IMR-90 (cell line): ENCODE data around the gene THEM5. TPM values are rescaled to one million over a fixed set of nuclear protein-coding genes. Genes with fewer than 3 reads are reported as not detected.

Source experiments
- ATAC-seq: fragments of 200-7000 bp; cut with Tn5 transposase; 2 replicates; pipeline ENCODE4 v1.9.1; 2020; ENCODE audit warnings: low read depth, mild to moderate bottlenecking, moderate library complexity
- BruUV-seq: library from RNA; stranded (reverse); fragments of 400-500 nt; replicated peaks from 2 replicates; lab custom pipeline; 2021; lab: Mats Ljungman, UMichigan
- CTCF ChIA-PET: fragments of 300-600 bp; formaldehyde crosslinking; extraction: SDS; loops from one replicate; lab custom pipeline; 2021; ENCODE audit warnings: antibody characterized with exemption; lab: Yijun Ruan, JAX
- POLR2A ChIA-PET: fragments of 300-600 bp; sonication (Branson Sonifier 250); formaldehyde crosslinking; loops from one replicate; lab custom pipeline; 2022; ENCODE audit warnings: antibody characterized with exemption; ENCODE audit not compliant: unreplicated experiment; lab: Charles Lee
- DNase-seq: peaks from one replicate; pipeline ENCODE4 v3.0.0; 2013
- H2AFZ ChIP-seq: replicated peaks from 2 replicates; pipeline ENCODE3; 2013; ENCODE audit warnings: low read length, mild to moderate bottlenecking; ENCODE audit not compliant: poor library complexity
- H2AK5ac ChIP-seq: 2 replicates; pipeline ENCODE4 v1.6.1; 2013; ENCODE audit warnings: low read depth, low read length, inconsistent platforms
- H2AK9ac ChIP-seq: replicated peaks from 2 replicates; pipeline ENCODE3; 2013; ENCODE audit warnings: mild to moderate bottlenecking, low read depth, low read length, moderate library complexity; ENCODE audit not compliant: poor library complexity
- H2BK120ac ChIP-seq: 2 replicates; pipeline ENCODE4 v1.6.1; 2013; ENCODE audit warnings: low read depth, low read length, inconsistent platforms
- H2BK15ac ChIP-seq: 3 replicates; pipeline ENCODE4 v1.6.1; 2013; ENCODE audit warnings: low read depth, low read length, inconsistent platforms
- H2BK20ac ChIP-seq: 2 replicates; pipeline ENCODE4 v1.6.1; 2013; ENCODE audit warnings: low read depth, mild to moderate bottlenecking, inconsistent platforms, low read length, moderate library complexity
- H2BK5ac ChIP-seq: 2 replicates; pipeline ENCODE4 v1.6.1; 2013; ENCODE audit warnings: mild to moderate bottlenecking, low read depth, low read length, inconsistent platforms; ENCODE audit not compliant: poor library complexity, severe bottlenecking
- H3K14ac ChIP-seq: replicated peaks from 2 replicates; pipeline ENCODE4 v1.6.1; 2013; ENCODE audit warnings: low read depth, low read length, inconsistent platforms
- H3K18ac ChIP-seq: 2 replicates; pipeline ENCODE4 v1.6.1; 2013; ENCODE audit warnings: low read depth, low read length, control low read depth
- H3K23ac ChIP-seq: 2 replicates; pipeline ENCODE4 v1.6.1; 2013; ENCODE audit warnings: low read depth, low read length, inconsistent platforms
- H3K27ac ChIP-seq: 2 replicates; pipeline ENCODE4 v1.5.1; 2013; ENCODE audit warnings: mild to moderate bottlenecking, control low read depth, low read length; ENCODE audit not compliant: insufficient read depth
- H3K27me3 ChIP-seq: 2 replicates; pipeline ENCODE4 v1.6.1; 2013; ENCODE audit warnings: low read length; ENCODE audit not compliant: control insufficient read depth, insufficient read depth
- H3K36me3 ChIP-seq: 2 replicates; pipeline ENCODE4 v1.6.1; 2013; ENCODE audit warnings: low read length, mixed read lengths; ENCODE audit not compliant: control insufficient read depth, insufficient read depth
- H3K4ac ChIP-seq: 2 replicates; pipeline ENCODE4 v1.6.1; 2013; ENCODE audit warnings: low read depth, low read length, inconsistent platforms
- H3K4me1 ChIP-seq: 2 replicates; pipeline ENCODE4 v1.6.1; 2013; ENCODE audit warnings: low read length, mixed read lengths; ENCODE audit not compliant: control insufficient read depth, insufficient read depth
- H3K4me2 ChIP-seq: 2 replicates; pipeline ENCODE4 v1.6.1; 2013; ENCODE audit warnings: low read depth, mild to moderate bottlenecking, control low read depth, low read length, moderate library complexity
- H3K4me3 ChIP-seq: 2 replicates; pipeline ENCODE4 v1.5.1; 2013; ENCODE audit warnings: low read depth, mild to moderate bottlenecking, control low read depth, low read length, moderate library complexity; ENCODE audit not compliant: insufficient read depth
- H3K56ac ChIP-seq: 2 replicates; pipeline ENCODE4 v1.6.1; 2013; ENCODE audit warnings: low read length, inconsistent platforms; ENCODE audit not compliant: insufficient read depth; ENCODE audit errors: extremely low read depth
- H3K79me1 ChIP-seq, 2 experiments: 2 replicates each; pipeline ENCODE4 v1.6.1; 2013; ENCODE audit warnings: low read length in 2 of 2, inconsistent platforms in 1 of 2, low read depth in 1 of 2
- H3K9ac ChIP-seq: 2 replicates; pipeline ENCODE4 v1.6.1; 2013; ENCODE audit warnings: low read depth, low read length, control low read depth
- H3K9me1 ChIP-seq: 2 replicates; pipeline ENCODE4 v1.6.1; 2013; ENCODE audit warnings: low read length, inconsistent platforms; ENCODE audit not compliant: insufficient read depth
- H3K9me3 ChIP-seq: 2 replicates; pipeline ENCODE4 v1.6.1; 2013; ENCODE audit warnings: low read length; ENCODE audit not compliant: control insufficient read depth, insufficient read depth
- H4K20me1 ChIP-seq: 2 replicates; pipeline ENCODE4 v1.6.1; 2013; ENCODE audit warnings: low read length, inconsistent platforms; ENCODE audit not compliant: insufficient read depth
- H4K5ac ChIP-seq: 2 replicates; pipeline ENCODE4 v1.6.1; 2013; ENCODE audit warnings: mild to moderate bottlenecking, low read depth, low read length, control low read depth
- H4K8ac ChIP-seq, 2 experiments: 2 replicates each; pipeline ENCODE4 v1.6.1; 2013; ENCODE audit warnings: low read depth in 2 of 2, low read length in 2 of 2, control low read depth in 1 of 2, inconsistent platforms in 1 of 2
- H4K91ac ChIP-seq: 2 replicates; pipeline ENCODE4 v1.6.1; 2013; ENCODE audit warnings: low read depth, low read length, inconsistent platforms; ENCODE audit not compliant: insufficient read depth
- BHLHE40 ChIP-seq: fragments of 150-350 bp; IDR thresholded peaks from 2 replicates; pipeline ENCODE4 v1.6.1; 2016; ENCODE audit warnings: mild to moderate bottlenecking, low read depth, low read length
- CEBPB ChIP-seq: IDR thresholded peaks from 2 replicates; pipeline ENCODE4 v1.6.1; 2012; ENCODE audit warnings: low read depth, low read length, improper control_type of control experiment
- CHD1 ChIP-seq: IDR thresholded peaks from 2 replicates; pipeline ENCODE4 v1.6.1; 2012; ENCODE audit warnings: low read depth, low read length, improper control_type of control experiment
- FOS ChIP-seq: fragments of 150-350 bp; IDR thresholded peaks from 2 replicates; pipeline ENCODE4 v1.6.1; 2016; ENCODE audit warnings: low read depth, low read length
- MAFK ChIP-seq: IDR thresholded peaks from 2 replicates; pipeline ENCODE4 v1.6.1; 2012; ENCODE audit warnings: low read depth, low read length, improper control_type of control experiment
- MAZ ChIP-seq: IDR thresholded peaks from 2 replicates; pipeline ENCODE4 v1.6.1; 2012; ENCODE audit warnings: low read depth, mild to moderate bottlenecking, low read length, improper control_type of control experiment, moderate library complexity, borderline replicate concordance
- MXI1 ChIP-seq: IDR thresholded peaks from 2 replicates; pipeline ENCODE4 v1.6.1; 2012; ENCODE audit warnings: low read depth, mild to moderate bottlenecking, low read length, moderate library complexity, borderline replicate concordance
- NFE2L2 ChIP-seq: fragments of 150-350 bp; IDR thresholded peaks from 2 replicates; pipeline ENCODE4 v1.6.1; 2016; ENCODE audit warnings: low read depth, mild to moderate bottlenecking, low read length
- POLR2A ChIP-seq: IDR thresholded peaks from 2 replicates; pipeline ENCODE4 v1.6.1; 2012; ENCODE audit warnings: mild to moderate bottlenecking, low read depth, low read length
- RAD21 ChIP-seq: IDR thresholded peaks from 2 replicates; pipeline ENCODE4 v1.6.1; 2012; ENCODE audit warnings: low read length, improper control_type of control experiment
- RCOR1 ChIP-seq: IDR thresholded peaks from 2 replicates; pipeline ENCODE4 v1.6.1; 2012; ENCODE audit warnings: mild to moderate bottlenecking, low read length, improper control_type of control experiment; ENCODE audit not compliant: insufficient replicate concordance
- RFX5 ChIP-seq: IDR thresholded peaks from 2 replicates; pipeline ENCODE4 v1.8.0; 2012; ENCODE audit warnings: low read depth, mild to moderate bottlenecking, low read length, moderate library complexity
- SMC3 ChIP-seq: fragments of 150-350 bp; IDR thresholded peaks from 2 replicates; pipeline ENCODE4 v1.6.1; 2016; ENCODE audit warnings: low read depth, mild to moderate bottlenecking, antibody characterized with exemption, low read length, moderate library complexity
- WGBS, 2 experiments: methylation state at CpG; one replicate each; pipeline versions ENCODE4 v1.1.5 to v1.1.7; 2013; ENCODE audit warnings: missing lambda C conversion rate in 2 of 2; ENCODE audit not compliant: insufficient read length in 1 of 2; ENCODE audit errors: extremely low coverage in 2 of 2; 5-methylcytosine and 5-hydroxymethylcytosine counted together
- dilution Hi-C: fragments of 300-500 bp; cut with HindIII; formaldehyde crosslinking; loops from one replicate; pipeline ENCODE4 v1.14.3; 2018; ENCODE audit warnings: low sequenced_read_pairs; ENCODE audit not compliant: unreplicated experiment
- in situ Hi-C: fragments of 300-500 bp; cut with MboI; formaldehyde crosslinking; loops from 3 replicates; pipeline ENCODE4 v1.14.3; 2019; ENCODE audit warnings: low sequenced_read_pairs, inconsistent platforms, mixed read lengths
- intact Hi-C: fragments of 100-400 bp; cut with micrococcal nuclease; formaldehyde crosslinking; loops from 2 replicates; pipeline ENCODE4 v1.10.0; 2022
- polyA plus RNA-seq, 3 experiments: library from polyadenylated mRNA; depleted of rRNA; stranded (reverse); fragments of >200 nt; gene quantifications; 2 replicates each; pipeline ENCODE4 v1.2.3, GENCODE V29; 2012; ENCODE audit warnings: low replicate concordance in 1 of 3
- total RNA-seq: library from RNA; depleted of rRNA; stranded (reverse); fragments of >200 nt; gene quantifications from 2 replicates; pipeline ENCODE4 v1.2.3, GENCODE V29; 2012
- TF ChIP-seq, protein P1 (sequence below): fragments of 150-350 bp; IDR thresholded peaks from 2 replicates; pipeline ENCODE4 v1.6.1; 2016; ENCODE audit warnings: low read depth, mild to moderate bottlenecking, low read length, moderate library complexity, borderline replicate concordance
- TF ChIP-seq, protein P2 (sequence below): fragments of 150-350 bp; IDR thresholded peaks from 2 replicates; pipeline ENCODE4 v1.6.1; 2017; ENCODE audit warnings: mild to moderate bottlenecking, antibody characterized with exemption, low read length, low read depth
- TF ChIP-seq, protein P3 (sequence below): conservative IDR thresholded peaks from 2 replicates; pipeline ENCODE4 v1.5.1; 2012; ENCODE audit warnings: mild to moderate bottlenecking, low read depth, low read length, improper control_type of control experiment

THEM5 gene
- total and polyA plus RNA-seq, 2 of the 4 experiments (the other 2 are of a cell fraction), result not detected

DNA sequence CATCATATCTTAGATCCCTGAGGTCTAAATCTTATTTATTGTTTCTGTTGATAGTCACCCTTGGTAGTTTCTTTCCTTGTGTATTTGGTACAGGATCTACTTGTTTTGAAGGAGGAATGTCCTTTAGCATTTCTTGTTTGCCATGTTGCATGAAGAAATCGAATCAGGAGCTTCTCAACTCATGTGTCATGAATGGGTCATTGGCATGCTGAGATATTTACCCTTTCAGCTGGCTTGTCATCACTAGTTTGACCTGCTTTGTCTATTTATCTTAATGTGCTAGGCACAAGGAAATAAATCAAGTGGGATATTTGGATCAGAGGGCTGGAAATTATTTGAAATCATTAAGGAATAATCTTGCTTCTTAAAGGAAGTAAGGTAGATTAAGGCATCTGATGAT lies 32.0 kb upstream of the THEM5 start:
- H2BK20ac ChIP-seq, result no peak overlapping the region
- dilution Hi-C loops (loop anchor here (25.0 kb wide), 1 partner anchor 98 kb away; the partner anchor contains the start of gene TDRKH), intact Hi-C loops (no loop called here), in situ Hi-C loops (loop anchor here (10.0 kb wide), 1 partner anchor 119 kb away; no protein-coding TSS in a partner anchor)
- H3K4ac ChIP-seq, result no peak overlapping the region
- no peak for TF ChIP-seq POLR2A
- no peak for TF ChIP-seq CHD1
- TF ChIP-seq CEBPB, result no peak
- TF ChIP-seq MXI1, result no peak
- no peak for TF ChIP-seq RCOR1
- TF ChIP-seq MAZ, result no peak
- TF ChIP-seq NFE2L2, result no peak
- TF ChIP-seq MAFK, result no peak
- TF ChIP-seq, protein P1, sequence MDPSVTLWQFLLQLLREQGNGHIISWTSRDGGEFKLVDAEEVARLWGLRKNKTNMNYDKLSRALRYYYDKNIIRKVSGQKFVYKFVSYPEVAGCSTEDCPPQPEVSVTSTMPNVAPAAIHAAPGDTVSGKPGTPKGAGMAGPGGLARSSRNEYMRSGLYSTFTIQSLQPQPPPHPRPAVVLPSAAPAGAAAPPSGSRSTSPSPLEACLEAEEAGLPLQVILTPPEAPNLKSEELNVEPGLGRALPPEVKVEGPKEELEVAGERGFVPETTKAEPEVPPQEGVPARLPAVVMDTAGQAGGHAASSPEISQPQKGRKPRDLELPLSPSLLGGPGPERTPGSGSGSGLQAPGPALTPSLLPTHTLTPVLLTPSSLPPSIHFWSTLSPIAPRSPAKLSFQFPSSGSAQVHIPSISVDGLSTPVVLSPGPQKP, result no peak
- no peak for TF ChIP-seq BHLHE40
- no peak for TF ChIP-seq FOS
- TF ChIP-seq RFX5, result no peak
- no peak for TF ChIP-seq RAD21
- TF ChIP-seq, protein P2, sequence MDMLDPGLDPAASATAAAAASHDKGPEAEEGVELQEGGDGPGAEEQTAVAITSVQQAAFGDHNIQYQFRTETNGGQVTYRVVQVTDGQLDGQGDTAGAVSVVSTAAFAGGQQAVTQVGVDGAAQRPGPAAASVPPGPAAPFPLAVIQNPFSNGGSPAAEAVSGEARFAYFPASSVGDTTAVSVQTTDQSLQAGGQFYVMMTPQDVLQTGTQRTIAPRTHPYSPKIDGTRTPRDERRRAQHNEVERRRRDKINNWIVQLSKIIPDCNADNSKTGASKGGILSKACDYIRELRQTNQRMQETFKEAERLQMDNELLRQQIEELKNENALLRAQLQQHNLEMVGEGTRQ, result no peak
- TF ChIP-seq, protein P3, sequence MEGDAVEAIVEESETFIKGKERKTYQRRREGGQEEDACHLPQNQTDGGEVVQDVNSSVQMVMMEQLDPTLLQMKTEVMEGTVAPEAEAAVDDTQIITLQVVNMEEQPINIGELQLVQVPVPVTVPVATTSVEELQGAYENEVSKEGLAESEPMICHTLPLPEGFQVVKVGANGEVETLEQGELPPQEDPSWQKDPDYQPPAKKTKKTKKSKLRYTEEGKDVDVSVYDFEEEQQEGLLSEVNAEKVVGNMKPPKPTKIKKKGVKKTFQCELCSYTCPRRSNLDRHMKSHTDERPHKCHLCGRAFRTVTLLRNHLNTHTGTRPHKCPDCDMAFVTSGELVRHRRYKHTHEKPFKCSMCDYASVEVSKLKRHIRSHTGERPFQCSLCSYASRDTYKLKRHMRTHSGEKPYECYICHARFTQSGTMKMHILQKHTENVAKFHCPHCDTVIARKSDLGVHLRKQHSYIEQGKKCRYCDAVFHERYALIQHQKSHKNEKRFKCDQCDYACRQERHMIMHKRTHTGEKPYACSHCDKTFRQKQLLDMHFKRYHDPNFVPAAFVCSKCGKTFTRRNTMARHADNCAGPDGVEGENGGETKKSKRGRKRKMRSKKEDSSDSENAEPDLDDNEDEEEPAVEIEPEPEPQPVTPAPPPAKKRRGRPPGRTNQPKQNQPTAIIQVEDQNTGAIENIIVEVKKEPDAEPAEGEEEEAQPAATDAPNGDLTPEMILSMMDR, result no peak
- no peak for TF ChIP-seq SMC3
- no peak overlapping the region for H3K4me3 ChIP-seq
- H4K5ac ChIP-seq, result no peak overlapping the region
- H3K56ac ChIP-seq, result no peak overlapping the region
- H3K9me1 ChIP-seq, result no peaks in the 10 kb centered on the region
- no peak overlapping the region for H2BK120ac ChIP-seq
- CTCF ChIA-PET, result no interaction called here
- H2BK5ac ChIP-seq, result no peak overlapping the region
- ATAC-seq (no peak), DNase-seq (no peak)
- H2BK15ac ChIP-seq, result no peak overlapping the region
- WGBS, 2 experiments, result no CpG with 5 or more reads among the region's 1 CpG
- no peak overlapping the region for H4K91ac ChIP-seq
- H3K79me1 ChIP-seq, result no peaks in the 10 kb centered on the region
- H3K27ac ChIP-seq, result no peak overlapping the region
- POLR2A ChIA-PET, result no interaction called here
- no peak overlapping the region for H2AFZ ChIP-seq
- no peak overlapping the region for H3K18ac ChIP-seq
- H2AK5ac ChIP-seq, result no peak overlapping the region
- no peak overlapping the region for H4K8ac ChIP-seq
- H3K9ac ChIP-seq, result no peak overlapping the region
- H3K4me1 ChIP-seq, result no peaks in the 10 kb centered on the region
- no peak overlapping the region for H3K23ac ChIP-seq
- H3K14ac ChIP-seq, result no peak overlapping the region
- peaks cover 1% of the 10 kb centered on the region; the same call in 1 of the 2 replicates for H3K36me3 ChIP-seq
- H2AK9ac ChIP-seq, result no peak overlapping the region
- H3K9me3 ChIP-seq, result no peaks in the 10 kb centered on the region; the same call in 1 of the 2 replicates
- BruUV-seq, result no TSS peak
- H4K20me1 ChIP-seq, result no peaks in the 10 kb centered on the region
- no peaks in the 10 kb centered on the region for H3K27me3 ChIP-seq
- H3K4me2 ChIP-seq, result no peak overlapping the region
